ENCODE results near the gene CDH23.

The CDH23 gene

DNA sequence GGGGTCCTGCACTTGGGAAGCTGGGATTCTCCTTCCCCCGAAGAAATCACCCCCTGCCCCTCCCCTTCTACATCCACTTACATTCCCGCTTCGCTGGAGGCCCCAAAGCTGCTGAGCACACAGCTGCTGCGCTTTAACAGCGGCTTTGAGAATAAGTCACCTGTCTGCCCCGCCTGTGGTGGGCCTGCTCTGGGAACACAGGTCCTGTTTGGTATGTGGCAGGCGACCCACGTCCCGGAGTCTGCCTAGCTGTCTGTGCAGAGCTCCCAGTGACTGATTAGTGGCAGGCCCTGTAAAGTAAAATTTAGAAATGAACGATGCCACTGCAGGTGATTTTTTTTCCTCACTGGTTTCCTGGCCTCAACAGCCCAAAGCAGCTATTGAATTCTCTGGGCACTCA lies 47.0 kb downstream of the CDH23 start:
- DNase-seq: no peak

DNA sequence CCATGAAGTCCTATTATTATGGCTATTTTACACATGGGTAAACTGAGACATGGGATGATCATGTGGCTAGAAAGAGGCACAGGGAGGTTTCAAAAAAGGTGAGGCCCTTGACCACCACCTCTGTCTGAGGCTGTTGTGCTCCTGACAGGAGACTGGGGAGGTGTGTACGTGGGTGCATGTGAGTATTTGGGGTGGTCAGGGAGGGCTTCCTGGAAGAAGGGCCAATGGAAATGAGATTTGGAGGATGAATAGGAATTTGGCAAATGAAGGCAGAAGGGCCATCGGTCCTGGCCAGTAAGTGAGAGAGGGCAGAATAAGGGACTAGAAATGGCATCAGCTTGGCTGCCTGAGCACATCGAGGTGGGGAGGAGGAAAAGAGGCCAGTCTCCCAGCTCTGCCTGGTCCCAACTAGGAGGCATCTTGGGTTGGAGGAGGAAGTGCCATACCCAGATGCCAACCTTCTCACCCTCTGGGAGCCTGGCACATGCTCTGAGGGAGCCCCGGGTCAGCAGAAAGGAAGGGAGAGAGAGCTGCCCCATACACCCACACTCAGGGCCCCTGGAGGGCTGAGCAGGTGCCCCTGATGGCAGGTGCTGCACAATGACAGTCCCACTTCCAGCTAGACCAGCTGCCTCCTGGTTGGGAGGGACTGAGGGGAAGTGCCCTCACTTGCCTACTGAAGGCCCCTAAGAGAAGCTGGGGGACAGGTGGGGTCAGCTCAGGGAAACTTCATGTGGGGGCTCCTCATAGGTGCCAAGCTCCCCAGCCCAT lies 47.7 kb downstream of the CDH23 start:
- DNase-seq: no peak

DNA sequence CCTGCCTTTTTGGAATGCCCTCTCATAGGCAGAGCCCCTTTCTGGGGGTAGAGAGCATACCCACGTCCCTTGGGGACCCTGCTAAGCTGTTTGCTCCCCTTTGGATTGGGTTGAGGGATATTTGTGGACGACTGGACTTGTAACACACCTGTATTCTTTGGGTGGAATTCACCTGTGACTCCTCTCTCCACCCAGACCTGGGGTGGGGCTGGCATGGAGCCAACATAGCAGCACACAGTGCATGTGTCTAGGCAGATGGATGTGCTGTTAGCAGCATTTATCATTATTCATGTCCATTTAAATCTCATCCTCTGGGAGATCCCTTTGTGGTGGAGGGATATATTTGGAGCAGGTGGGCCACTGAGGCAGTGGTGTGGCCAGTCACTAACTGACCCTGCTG lies 51.0 kb downstream of the CDH23 start:
- DNase-seq: no peak

DNA sequence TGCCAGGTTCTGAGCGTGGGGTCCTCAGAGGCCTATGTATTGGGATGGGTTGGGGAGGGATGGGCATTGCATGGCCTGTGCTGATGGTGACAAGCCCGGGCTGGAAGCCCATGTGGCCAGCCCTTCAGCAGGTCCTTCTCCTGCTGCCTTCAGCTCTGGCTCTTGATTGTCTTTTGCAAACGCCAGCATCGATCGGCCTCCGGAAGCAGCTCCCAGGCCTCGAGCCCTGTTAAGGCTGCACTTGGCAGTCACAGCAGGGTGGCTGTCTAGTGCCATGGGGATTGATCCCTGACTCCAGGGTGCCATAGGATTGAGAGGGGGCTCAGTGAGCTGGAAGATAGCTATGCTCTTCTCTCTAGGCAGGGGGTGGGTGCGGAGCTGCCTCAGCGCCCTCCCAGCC lies 51.4 kb downstream of the CDH23 start:
- DNase-seq: no peak

DNA sequence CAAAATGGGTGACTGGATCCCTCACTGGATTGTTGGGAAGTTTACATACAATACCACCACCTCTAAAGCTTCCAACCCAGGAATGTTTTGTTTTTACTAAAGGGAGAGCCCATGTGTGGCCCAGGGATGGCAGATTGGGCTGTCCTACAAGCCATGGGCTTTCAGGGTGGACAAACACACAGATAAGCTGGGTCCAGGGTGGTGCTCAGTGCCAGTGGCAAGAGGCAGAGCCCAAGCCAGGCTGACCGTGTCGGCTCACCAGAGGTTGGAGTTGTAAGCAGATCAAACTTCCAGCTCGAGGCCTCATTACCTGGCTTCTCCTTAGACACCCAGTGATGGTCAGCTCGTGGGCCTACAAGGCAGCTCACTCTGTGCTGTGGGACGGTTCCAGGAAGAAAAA lies 52.3 kb downstream of the CDH23 start:
- DNase-seq: no peak

DNA sequence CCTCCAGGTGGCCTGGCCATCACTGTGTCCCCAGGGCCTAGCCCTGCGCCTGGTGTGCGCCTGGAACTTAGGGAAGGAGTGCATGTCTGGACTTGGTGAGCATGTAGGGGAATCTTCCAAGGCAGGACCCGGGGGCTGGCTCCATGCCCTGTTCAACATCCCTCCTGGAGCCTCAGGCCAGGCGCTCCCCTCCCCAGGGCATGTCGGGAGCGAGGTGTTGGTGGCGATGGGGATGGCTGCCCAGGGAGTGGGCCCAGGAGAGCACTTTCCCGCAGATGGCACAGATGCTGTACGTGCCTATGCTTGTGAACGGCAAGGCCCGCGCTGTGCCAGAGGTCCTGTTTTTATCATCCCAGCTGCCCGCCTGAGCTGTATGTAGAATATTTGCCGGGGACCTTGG lies 55.0 kb downstream of the CDH23 start:
- DNase-seq: no peak

DNA sequence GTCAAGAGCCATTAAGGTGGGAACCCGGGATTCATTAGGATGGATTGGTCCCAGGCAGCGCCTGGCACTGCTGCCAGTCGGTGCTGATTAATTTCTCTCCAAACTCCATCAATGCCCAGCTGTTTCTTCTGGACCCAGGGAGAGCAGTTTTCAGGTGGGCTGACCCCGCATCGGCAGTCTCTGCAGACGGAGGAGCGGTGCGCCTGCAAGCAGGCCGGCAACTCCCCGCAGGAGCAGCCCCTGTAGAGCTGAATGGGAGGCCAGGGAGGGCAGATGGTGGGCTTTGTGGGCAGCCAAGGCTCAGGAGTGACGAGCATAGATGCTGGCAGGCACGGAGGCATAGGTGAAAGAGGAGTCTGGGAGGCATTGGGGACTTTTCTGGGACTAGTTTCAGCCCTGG lies 56.5 kb downstream of the CDH23 start:
- DNase-seq: no peak

DNA sequence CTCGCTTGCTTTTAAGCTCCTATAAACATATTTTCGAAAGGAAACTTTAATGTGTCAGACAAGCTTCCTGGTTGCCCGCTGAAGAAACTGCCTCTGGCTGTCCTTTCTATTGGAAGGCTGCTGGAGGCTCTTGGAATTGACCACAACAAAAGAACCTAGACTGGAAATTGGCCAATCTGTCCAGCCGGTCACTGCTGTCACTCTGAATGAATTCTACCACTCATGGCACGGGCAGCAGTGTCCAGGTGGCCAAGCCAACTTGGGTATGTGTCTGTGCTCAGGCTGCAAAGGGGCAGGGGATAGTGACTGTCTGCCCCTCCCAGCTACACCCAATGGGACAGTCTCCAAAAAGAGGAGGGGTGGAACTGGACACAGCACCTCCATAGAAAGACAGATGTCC lies 57.6 kb downstream of the CDH23 start:
- no peak for DNase-seq

DNA sequence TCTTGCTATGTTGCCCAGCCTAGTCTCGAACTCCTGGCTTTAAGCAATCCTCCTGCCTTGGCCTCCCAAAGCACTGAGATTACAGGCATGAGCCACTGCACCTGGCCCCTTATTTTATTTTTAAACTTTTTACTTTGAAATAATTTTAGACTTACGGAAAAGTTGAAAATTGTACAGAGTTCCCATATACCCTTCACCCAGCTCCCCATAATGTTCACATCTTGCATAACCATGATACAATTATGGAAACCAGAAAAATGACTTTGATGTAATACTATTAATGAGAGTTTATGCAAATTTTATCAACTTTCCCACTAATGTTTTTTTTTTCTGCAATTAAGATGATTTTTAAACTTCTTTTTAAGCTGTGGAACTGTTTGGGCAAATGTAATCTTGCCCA lies 58.3 kb downstream of the CDH23 start:
- no peak for DNase-seq

DNA sequence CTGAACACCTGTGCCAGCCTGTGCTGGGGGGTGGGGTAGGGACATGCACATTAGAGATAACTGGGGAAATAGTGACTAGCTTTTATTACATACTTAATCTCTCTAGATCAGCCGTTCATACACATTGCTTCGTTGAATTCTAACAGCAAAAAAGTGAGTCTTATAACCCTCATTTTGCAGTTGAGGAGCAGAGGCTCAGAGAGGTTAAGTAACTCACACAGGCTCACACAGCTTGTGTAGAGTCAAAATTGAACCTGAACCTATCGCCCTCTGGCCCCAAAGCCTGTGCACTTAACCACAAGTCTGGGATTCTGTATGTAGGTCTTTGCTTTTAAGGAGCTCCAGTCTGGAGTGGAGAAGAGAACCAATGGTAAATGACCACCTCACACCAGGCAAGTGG lies 59.9 kb downstream of the CDH23 start:
- DNase-seq: no peak

DNA sequence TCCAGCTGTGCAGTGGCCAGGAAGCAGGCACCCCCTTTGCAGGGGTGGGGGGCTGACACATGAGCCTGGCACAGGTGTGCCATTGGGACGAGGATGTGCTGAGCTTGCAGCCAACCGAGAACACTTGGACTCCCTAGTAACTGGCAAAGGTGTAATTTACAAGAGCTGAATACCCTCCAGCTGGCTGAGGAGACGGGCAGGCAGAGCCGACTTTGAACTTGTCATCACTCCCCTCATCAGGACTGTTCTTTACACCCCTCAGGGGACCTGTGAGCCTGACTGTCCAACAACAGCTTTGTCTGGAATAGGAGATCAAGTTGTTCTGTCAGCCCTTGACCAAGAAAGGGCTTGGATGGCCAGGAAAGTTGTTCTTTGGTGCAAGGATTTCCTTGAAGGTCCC lies 61.2 kb downstream of the CDH23 start:
- DNase-seq: no peak

DNA sequence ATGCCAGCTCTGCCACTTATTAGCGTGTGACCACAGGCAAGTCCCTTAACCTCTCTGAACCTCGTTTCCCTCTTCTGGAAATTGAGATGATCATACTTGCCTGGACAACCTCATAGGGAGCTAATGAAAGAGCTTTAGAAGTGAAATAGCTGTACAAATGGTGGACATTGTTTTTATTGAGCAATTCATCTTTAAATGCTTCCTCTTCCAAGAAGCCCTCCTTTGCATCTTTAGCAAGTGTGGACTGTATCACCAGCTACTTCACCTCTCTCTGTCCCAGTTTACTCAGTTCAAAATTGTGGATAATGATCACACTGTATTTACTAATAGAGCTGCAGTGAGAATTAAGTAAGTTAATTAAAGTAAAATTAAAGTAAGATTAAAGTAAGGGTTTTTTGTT lies 61.7 kb downstream of the CDH23 start:
- DNase-seq: no peak

DNA sequence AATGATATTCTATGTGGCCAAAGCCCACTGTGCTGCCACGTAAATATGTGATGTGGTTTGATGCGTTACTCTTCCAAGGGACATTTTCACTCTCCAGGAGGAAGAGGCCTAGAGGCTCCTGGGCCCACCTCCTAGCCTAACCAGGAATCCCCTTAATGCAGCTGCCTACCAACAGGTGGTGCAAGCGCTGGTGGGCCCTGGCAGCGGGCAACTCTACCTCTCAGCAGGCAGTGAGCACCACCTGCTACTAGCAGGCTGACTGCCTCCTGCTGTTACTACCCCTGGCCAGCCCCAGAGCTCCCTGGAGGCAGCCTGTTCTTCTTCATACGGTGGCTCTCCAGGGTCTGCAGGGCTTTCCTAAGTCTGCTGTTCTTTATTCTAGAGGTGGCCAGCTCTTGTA lies 62.8 kb downstream of the CDH23 start:
- DNase-seq: no peak

DNA sequence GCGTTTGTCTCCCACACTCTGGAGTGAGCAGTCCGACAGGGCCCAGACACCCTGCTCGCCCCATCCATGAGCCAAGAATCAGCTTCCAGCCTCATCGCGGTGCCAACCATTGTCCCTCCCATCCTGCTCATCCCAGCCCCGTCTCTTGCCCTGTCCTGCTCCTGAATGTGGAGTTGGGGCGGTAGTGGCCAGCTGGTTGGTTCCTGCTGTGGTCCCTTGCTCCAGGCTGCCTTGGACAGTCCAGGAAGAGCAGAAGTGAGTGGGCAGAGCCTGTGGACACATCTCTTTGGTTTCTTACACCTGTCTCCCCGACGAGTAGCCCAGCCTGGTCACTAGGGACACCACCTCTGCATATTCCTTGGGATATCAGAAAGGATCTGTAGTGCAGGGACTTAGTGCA lies 63.9 kb downstream of the CDH23 start:
- DNase-seq: no peak

DNA sequence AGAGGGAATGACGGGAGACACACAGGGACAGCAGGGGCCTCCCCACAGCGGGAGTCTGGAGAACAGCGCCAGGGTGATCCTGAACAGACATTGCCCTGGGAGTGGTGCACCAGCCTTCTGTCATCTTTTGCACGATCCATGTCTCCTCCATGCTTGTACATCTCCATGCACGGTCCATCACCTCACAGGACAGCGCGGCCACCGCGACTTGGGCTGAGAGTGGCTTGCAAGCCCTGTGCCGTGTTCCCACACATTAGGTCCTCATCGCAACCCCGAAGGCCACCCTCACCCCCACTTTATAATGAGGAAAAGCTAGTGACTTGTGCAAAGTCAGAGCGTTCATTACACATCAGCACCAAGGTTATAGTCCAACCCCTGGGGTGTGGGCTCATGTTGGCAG lies 64.7 kb downstream of the CDH23 start:
- DNase-seq: no peak

DNA sequence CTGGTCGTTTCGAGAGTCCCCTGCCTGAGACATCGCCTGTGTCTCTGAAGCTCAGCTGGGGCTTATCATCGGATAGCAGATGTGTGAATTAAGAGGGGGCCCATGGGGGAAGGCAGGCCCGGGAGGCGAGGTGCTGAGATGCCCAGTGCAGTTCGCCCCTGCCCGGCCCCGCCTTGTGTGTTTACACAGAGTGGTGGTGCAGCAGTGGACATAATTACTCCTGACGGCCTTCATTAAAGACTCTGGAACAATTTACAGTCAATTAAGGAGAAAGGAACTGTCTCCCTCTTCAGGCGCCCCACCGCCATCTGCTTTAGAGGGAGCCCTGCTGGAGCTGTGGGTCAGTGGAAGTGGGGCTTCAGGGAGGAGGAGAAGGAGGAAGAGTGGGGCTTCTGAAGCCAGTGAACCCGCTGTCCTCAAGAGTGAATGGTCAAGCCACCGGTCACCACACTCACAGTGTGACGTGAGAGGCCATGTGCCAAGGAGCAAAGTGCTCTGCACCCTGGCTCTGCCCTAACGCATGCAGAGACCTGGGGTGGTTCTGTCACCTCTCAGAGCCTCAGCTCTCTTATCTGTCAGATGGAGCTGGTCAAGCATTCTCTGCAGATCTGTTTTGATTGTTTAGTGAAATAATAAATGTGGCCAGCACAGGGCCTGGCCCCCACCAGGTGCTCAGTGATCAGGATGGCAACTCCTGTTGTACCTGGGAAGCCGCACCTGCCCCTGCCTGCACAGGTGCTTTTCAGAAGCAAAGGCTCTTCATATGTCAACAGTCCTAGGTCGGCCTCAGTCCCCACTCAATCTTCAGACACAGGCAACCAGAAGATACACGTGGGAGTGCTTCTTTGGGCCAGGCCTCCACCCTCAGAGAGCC lies 65.6 kb downstream of the CDH23 start:
- DNase-seq: no peak

DNA sequence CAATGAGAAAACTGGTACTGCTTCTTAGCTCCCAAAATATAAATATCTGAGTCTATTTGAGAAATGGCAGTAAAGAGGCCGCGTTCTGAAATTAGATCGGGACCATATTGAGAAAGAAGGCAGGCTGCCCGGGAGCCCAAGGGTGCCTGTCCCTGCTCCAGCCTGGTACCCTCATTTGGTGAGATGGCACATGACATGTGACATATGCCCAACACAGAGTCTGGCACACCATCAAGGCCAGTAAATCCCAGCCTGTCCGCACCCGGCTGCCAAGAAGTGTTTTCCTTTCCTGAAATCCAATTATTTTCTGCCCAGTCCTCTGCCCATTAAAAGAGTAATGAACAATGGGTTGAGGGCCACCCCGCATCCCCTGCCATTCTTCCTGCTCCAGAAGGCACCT lies 66.4 kb downstream of the CDH23 start:
- no peak for DNase-seq

DNA sequence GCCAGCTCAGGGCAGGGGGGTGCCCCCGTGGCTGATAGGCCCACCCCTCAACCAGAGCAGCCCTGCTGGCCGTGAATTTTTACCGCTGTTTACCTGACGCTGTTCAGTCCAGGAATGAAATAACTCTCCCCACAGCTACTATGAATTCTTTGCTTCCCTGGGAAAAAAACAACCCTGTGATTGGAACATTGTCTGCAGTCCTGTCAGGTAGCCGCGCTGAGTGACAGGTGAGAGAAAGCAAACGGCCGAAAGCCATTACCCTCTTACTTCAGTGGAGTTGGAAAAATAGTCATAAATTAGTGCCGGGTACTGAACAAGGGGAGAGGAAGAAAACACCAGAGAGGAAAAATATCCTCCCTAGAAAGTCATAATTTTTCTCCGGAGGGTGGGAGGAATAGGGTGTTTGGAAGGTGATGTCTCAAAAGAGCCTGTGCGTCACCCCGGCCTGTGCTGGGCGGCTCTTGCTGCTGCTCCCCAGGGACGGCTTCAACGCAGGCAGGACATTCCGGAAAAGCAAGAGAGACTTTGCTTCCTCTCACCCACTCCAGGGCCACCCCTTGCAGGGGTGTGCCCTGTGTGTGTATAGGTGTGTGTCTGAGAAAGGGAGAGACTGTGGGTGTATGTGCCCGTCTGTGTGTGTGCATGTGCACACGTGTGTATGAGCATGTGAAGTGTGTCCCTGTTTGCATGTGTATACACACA lies 69.0 kb downstream of the CDH23 start:
- DNase-seq: no peak

DNA sequence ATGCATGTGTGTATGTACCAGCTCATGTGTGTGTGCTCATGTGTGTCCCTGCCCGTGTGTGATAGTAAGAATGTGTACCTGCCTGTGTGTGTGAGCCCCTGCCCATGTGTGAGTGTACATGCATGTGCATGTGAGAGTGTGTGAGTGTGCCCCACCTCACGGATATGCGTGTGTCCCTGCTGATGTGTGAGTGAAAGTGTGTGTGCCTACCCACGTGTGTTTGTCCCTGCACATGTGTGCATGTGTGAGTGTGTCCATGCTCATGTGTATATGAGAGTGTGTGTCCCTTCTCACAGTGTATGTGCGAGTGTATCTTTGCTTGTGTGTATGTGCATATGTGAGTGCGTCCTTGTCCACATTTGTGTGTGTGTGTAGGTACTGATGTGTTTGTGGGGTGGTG lies 69.6 kb downstream of the CDH23 start:
- no peak for DNase-seq

DNA sequence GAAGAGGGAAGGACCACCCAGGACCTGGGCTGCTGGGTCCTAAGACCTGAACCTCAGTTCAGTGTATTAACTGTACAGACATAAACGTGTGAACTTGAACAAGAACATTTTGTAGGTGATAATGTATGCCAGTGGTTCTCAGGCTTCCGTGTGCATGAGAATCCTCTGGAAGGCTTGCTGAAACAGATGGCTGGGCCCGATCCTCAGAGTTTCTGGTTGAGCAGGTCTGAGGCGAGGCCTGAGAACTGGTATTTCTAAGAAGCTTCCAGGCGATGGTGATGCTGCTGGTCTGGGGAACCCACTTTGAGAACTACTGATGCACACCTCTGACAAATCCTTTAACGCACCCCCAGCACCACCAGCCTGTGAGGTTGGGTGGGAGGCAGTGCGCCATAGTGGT lies 70.4 kb downstream of the CDH23 start:
- DNase-seq: no peak

DNA sequence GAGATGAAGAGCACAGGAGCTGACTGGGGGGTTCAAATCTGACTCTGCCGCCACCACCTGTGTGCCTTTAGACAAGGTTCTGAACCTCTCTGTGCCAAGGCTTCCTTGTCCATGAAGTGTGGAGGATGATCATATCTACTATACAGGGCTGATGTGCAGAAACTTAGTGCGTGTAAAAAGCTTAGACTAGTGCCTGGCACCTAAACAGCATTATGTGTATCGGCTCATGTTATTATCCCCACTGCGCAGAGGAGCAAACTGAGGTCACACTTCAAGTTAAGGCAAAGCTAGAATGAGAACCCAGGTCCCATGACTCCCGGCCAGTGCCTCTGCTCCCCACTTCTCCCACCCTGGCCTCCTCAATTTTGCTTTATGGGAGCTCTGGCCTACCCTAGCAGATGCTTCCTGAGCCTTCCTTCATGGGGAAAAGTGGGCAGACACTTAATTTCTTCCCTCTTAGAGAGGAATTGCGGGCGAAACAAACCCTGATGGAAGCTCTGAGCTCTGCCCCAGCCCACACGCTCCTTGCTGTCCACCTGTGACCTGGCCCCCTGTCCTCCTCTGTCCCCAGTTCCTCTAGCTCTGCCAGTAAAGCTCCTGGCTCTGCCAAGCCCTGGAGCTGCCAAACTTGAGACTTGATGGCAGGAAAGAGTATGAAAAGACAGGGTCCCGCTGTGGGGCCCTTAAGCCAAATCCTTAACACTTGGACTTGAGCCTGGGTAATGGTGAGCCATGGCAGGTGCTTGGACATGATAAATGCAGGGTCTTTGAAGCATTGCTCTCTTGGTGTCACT lies 71.0 kb downstream of the CDH23 start:
- no peak for DNase-seq

DNA sequence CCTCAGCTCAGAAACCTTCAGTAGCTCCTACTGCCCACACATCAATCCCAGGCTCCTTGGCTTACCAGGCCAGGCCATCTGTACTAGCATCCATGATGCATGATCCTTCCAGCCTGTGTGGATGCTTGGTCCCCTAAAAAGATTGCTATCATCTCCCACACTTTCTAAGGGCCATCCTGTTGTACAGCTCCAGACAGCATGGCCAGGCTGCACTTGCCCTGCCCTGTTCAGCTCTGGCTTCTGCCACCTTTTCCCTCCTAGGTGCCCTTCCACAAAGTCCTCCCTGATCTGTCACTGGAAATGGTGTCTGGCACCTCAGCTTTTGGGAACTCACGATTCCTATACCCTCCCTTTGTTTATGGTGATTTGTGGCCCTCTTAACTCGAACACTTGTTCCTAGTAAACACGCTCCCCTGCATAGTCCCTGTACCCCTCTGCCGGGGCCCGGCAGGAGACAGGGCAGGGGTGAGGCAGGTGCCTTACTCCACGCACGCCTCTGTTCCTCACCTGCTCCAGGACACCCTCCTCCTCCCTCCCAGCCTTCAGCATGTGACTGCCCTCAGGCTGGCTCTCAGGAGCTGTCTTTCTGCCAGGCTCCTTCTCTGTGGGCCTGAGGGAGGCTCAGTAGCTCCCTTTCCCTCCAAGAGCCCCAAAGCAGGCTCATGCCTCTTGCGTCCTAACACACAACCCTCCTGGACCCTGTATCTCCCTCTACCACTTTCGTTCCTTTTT lies 71.8 kb downstream of the CDH23 start:
- DNase-seq: no peak
